Ishikawa (cell line): ENCODE data around the gene FHL1.

Experiments used
- CEBPB ChIP-seq: IDR thresholded peaks from 2 replicates; pipeline ENCODE4 v1.6.1; 2012
- YY1 ChIP-seq: IDR thresholded peaks from 2 replicates; pipeline ENCODE4 v1.6.1; 2012; ENCODE audit warnings: low read depth

GRCh38 chrX:136112778-136113177 lies 34.6 kb upstream of the FHL1 start:
- TF ChIP-seq YY1 (no peak), CEBPB (no peak)
